Ascending aorta (tissue), 2 donors: ENCODE measurements around the gene MLH1. TPM values are rescaled to one million over a fixed set of nuclear protein-coding genes. Genes with fewer than 3 reads are reported as not detected.
"Not testable (repeated sequence)": the region's sequence is repeated elsewhere in the genome, so short reads cannot be mapped to it uniquely, and the experiment has no call there.

Source experiments
- DNase-seq, 2 donors: peaks; one replicate each; pipeline ENCODE4 v3.0.0-alpha.2; 2019; ENCODE audit warnings: low spot score in 2 of 2
- H3K27ac ChIP-seq, 2 donors: fragments of 200-600 bp; sonication (generic); one replicate each; pipeline ENCODE4 v1.5.1; 2016 to 2017; ENCODE audit warnings: mild to moderate bottlenecking in 1 of 2
- H3K27me3 ChIP-seq: fragments of 200-600 bp; sonication (generic); one replicate; pipeline ENCODE4 v1.5.1; 2017
- H3K36me3 ChIP-seq, 2 donors: fragments of 200-600 bp; sonication (generic); one replicate each; pipeline ENCODE4 v1.5.1; 2016
- H3K4me1 ChIP-seq, 2 donors: fragments of 200-600 bp; sonication (generic); one replicate each; pipeline ENCODE4 v1.5.1; 2016 to 2017; ENCODE audit warnings: mild to moderate bottlenecking in 1 of 2
- H3K4me3 ChIP-seq, 2 donors: fragments of 200-600 bp; sonication (generic); one replicate each; pipeline ENCODE4 v1.5.1; 2016 to 2017; ENCODE audit warnings: mild to moderate bottlenecking in 1 of 2
- H3K9me3 ChIP-seq, 2 donors: fragments of 200-600 bp; sonication (generic); one replicate each; pipeline ENCODE4 v1.5.1; 2016
- CTCF ChIP-seq, 3 experiments: fragments of 200-600 bp in 2 of 3; fragments of 450-650 bp in 1 of 3; sonication (generic) in 2 of 3; IDR thresholded peaks; one replicate each; pipeline ENCODE4 v1.5.1; 2016 to 2019; ENCODE audit warnings: antibody characterized with exemption in 3 of 3, mild to moderate bottlenecking in 1 of 3, moderate library complexity in 1 of 3
- intact Hi-C: fragments of 100-400 bp; cut with DNase I; formaldehyde crosslinking; loops from one replicate; pipeline ENCODE4 v1.15.1; 2023
- total RNA-seq: library from RNA; depleted of rRNA; stranded (reverse); fragments of >200 nt; gene quantifications from one replicate; pipeline ENCODE4 v1.1.0, GENCODE V29; 2016

Gene MLH1
- 18.0 TPM for total RNA-seq

- no peaks in the 10 kb centered on the region for H3K9me3 ChIP-seq
- H3K36me3 ChIP-seq, result peaks cover 25 to 29% of the 10 kb centered on the region in 2 donors
- peak within 1 kb of the TSS; percentile 70 to 81 for H3K4me3 ChIP-seq
- no peaks in the 10 kb centered on the region for H3K27me3 ChIP-seq
- peak; percentile 100 for DNase-seq
- no peak for TF ChIP-seq CTCF (IDR thresholded peaks at IDR 0.05)
- intact Hi-C loops, result loop anchor here (1.0 to 10.0 kb wide), 4 partner anchors 59 to 1141 kb away; partner anchors contain the start of genes ACAA1 and MYD88
- peak within 1 kb of the TSS; percentile 99 for H3K27ac ChIP-seq
- peaks cover 17 to 40% of the 10 kb centered on the region in 2 donors for H3K4me1 ChIP-seq
Measured at GRCh38 chr3:36993326-36994283, at the start of gene MLH1. MLH1 (plus strand) TSS chr3:36993518; CDS start chr3:36993548, 30 bp downstream.

GRCh38 chr3:36943601-36944000, 49.7 kb upstream of the MLH1 start:
- DNase-seq, result no peak
- Histone ChIP-seq H3K27me3 (no peaks in the 10 kb centered on the region), H3K27ac (peak overlapping the region; percentile 78 to 82), H3K36me3 (no peaks in the 10 kb centered on the region), H3K9me3 (peaks cover 0 to 10% of the 10 kb centered on the region in 2 donors), H3K4me1 (peaks cover 4 to 16% of the 10 kb centered on the region in 2 donors), H3K4me3 (peak overlapping the region; percentile 72 to 86)
- intact Hi-C loops, result no loop called here
- TF ChIP-seq CTCF (IDR thresholded peaks at IDR 0.05), result no peak

- H3K9me3 ChIP-seq, result peaks cover 0 to 10% of the 10 kb centered on the region in 2 donors
- peak in 1 of 2 donors; percentile 71 for DNase-seq
- TF ChIP-seq CTCF (IDR thresholded peaks at IDR 0.05), result no peak
- no peaks in the 10 kb centered on the region for H3K27me3 ChIP-seq
- intact Hi-C loops, result no loop called here
- H3K4me1 ChIP-seq, result peaks cover 4 to 16% of the 10 kb centered on the region in 2 donors
- no peaks in the 10 kb centered on the region for H3K36me3 ChIP-seq
- peak overlapping the region; percentile 72 to 86 for H3K4me3 ChIP-seq
- peak overlapping the region; percentile 78 to 82 for H3K27ac ChIP-seq
Measured at GRCh38 chr3:36944012-36944640, 49.2 kb upstream of the MLH1 start.

- intact Hi-C loops, result no loop called here
- Histone ChIP-seq H3K9me3 (peaks cover 0 to 10% of the 10 kb centered on the region in 2 donors), H3K27me3 (no peaks in the 10 kb centered on the region), H3K36me3 (no peaks in the 10 kb centered on the region), H3K4me3 (peak within 1 kb of the TSS; percentile 72 to 86), H3K27ac (peak within 1 kb of the TSS; percentile 78 to 82), H3K4me1 (peaks cover 4 to 16% of the 10 kb centered on the region in 2 donors)
- DNase-seq, result peak; percentile 40 to 83
- TF ChIP-seq CTCF (IDR thresholded peaks at IDR 0.05), result no peak
Measured at GRCh38 chr3:36944641-36945270, 48.6 kb upstream of the MLH1 start, which contains the start of gene TRANK1. TRANK1 (minus strand) TSS chr3:36945054; CDS start chr3:36944809, 245 bp downstream.

GRCh38 chr3:36945333-36945980, 47.9 kb upstream of the MLH1 start:
- DNase-seq, result no peak
- H3K9me3 ChIP-seq, result peaks cover 0 to 10% of the 10 kb centered on the region in 2 donors
- peak overlapping the region; percentile 72 to 86 for H3K4me3 ChIP-seq
- H3K27ac ChIP-seq, result peak overlapping the region; percentile 78 to 82
- intact Hi-C loops, result no loop called here
- TF ChIP-seq CTCF (IDR thresholded peaks at IDR 0.05), result no peak
- no peaks in the 10 kb centered on the region for H3K27me3 ChIP-seq
- peaks cover 4 to 16% of the 10 kb centered on the region in 2 donors for H3K4me1 ChIP-seq
- no peaks in the 10 kb centered on the region for H3K36me3 ChIP-seq

- H3K4me3 ChIP-seq, H3K27me3 ChIP-seq, H3K27ac ChIP-seq, DNase-seq, H3K9me3 ChIP-seq, H3K36me3 ChIP-seq, H3K4me1 ChIP-seq, intact Hi-C loops: not testable (repeated sequence)
Measured at GRCh38 chr3:36947814-36948213, 45.5 kb upstream of the MLH1 start.
